Ramos (cell line): ENCODE data around the gene SLC45A2.
"Not testable (repeated sequence)": the region's sequence is repeated elsewhere in the genome, so short reads cannot be mapped to it uniquely, and the experiment has no call there.

Source experiments
- in situ Hi-C: fragments of 300-500 bp; cut with MboI; formaldehyde crosslinking; loops from one replicate; pipeline ENCODE4 v1.14.3; 2022; ENCODE audit warnings: low sequenced_read_pairs; ENCODE audit not compliant: unreplicated experiment

The SLC45A2 gene

GRCh38 chr5:33936004-33936380 lies 48.5 kb downstream of the SLC45A2 start:
- in situ Hi-C loops: loop anchor here (10.0 kb wide), 1 partner anchor 501 kb away; no protein-coding TSS in a partner anchor

GRCh38 chr5:33934176-33934575 lies 50.3 kb downstream of the SLC45A2 start:
- in situ Hi-C loops: loop anchor here (10.0 kb wide), 1 partner anchor 499 kb away; no protein-coding TSS in a partner anchor

GRCh38 chr5:33933723-33934169 lies 50.7 kb downstream of the SLC45A2 start:
- in situ Hi-C loops: loop anchor here (10.0 kb wide), 1 partner anchor 499 kb away; no protein-coding TSS in a partner anchor

GRCh38 chr5:33931136-33931535 lies 53.4 kb downstream of the SLC45A2 start:
- in situ Hi-C loops: loop anchor here (10.0 kb wide), 1 partner anchor 496 kb away; no protein-coding TSS in a partner anchor

GRCh38 chr5:33929925-33930690 lies 54.4 kb downstream of the SLC45A2 start:
- in situ Hi-C loops: loop anchor here (10.0 kb wide), 1 partner anchor 495 kb away; no protein-coding TSS in a partner anchor

- in situ Hi-C loops: no loop called here
Observed at GRCh38 chr5:33928283-33928682, 56.2 kb downstream of the SLC45A2 start.

GRCh38 chr5:33927685-33928084 lies 56.8 kb downstream of the SLC45A2 start:
- in situ Hi-C loops: no loop called here

GRCh38 chr5:33925278-33925677 lies 59.2 kb downstream of the SLC45A2 start:
- in situ Hi-C loops: no loop called here

GRCh38 chr5:33921002-33921401 lies 63.5 kb downstream of the SLC45A2 start:
- in situ Hi-C loops: no loop called here

GRCh38 chr5:33914844-33915243 lies 69.6 kb downstream of the SLC45A2 start:
- in situ Hi-C loops: not testable (repeated sequence)

- in situ Hi-C loops: not testable (repeated sequence)
Observed at GRCh38 chr5:33906248-33906647, 78.2 kb downstream of the SLC45A2 start.

GRCh38 chr5:33905381-33905780 lies 79.1 kb downstream of the SLC45A2 start:
- in situ Hi-C loops: no loop called here

GRCh38 chr5:33903118-33903517 lies 81.4 kb downstream of the SLC45A2 start:
- in situ Hi-C loops: no loop called here

GRCh38 chr5:33901156-33901555 lies 83.3 kb downstream of the SLC45A2 start:
- in situ Hi-C loops: no loop called here
